GM23248 (cell line): Measurements from ENCODE around the gene CCDC70. TPM values are rescaled to one million over a fixed set of nuclear protein-coding genes. Genes with fewer than 3 reads are reported as not detected.

ENCODE experiments used
- DNase-seq: peaks from one replicate; pipeline ENCODE4 v3.0.0-alpha.2; 2015
- H2AFZ ChIP-seq: fragments of 200-600 bp; sonication (generic); 2 replicates; pipeline ENCODE4 v1.6.1; 2016; ENCODE audit warnings: antibody characterized with exemption
- H3F3A ChIP-seq: fragments of 200-600 bp; sonication (generic); 2 replicates; pipeline ENCODE4 v1.6.1; 2016; ENCODE audit warnings: mild to moderate bottlenecking, antibody characterized with exemption, mixed run types; ENCODE audit not compliant: insufficient read depth
- H3K27ac ChIP-seq: fragments of 200-600 bp; sonication (generic); 2 replicates; pipeline ENCODE4 v1.5.1; 2016; ENCODE audit warnings: mild to moderate bottlenecking
- H3K27me3 ChIP-seq: fragments of 200-600 bp; sonication (generic); replicated peaks from 2 replicates; pipeline ENCODE4 v1.6.1; 2016; ENCODE audit warnings: mild to moderate bottlenecking; ENCODE audit not compliant: insufficient read depth
- H3K36me3 ChIP-seq: fragments of 200-600 bp; sonication (generic); 2 replicates; pipeline ENCODE4 v1.6.1; 2016; ENCODE audit warnings: low read depth, mild to moderate bottlenecking
- H3K4me1 ChIP-seq: fragments of 200-600 bp; sonication (generic); 2 replicates; pipeline ENCODE4 v1.6.1; 2016; ENCODE audit warnings: mild to moderate bottlenecking; ENCODE audit not compliant: insufficient read depth
- H3K4me2 ChIP-seq: fragments of 200-600 bp; sonication (generic); one replicate; pipeline ENCODE4 v1.6.1; 2016; ENCODE audit warnings: mild to moderate bottlenecking; ENCODE audit not compliant: unreplicated experiment
- H3K4me3 ChIP-seq: fragments of 200-600 bp; sonication (generic); 2 replicates; pipeline ENCODE4 v1.5.1; 2016; ENCODE audit warnings: mild to moderate bottlenecking
- H3K79me2 ChIP-seq: fragments of 200-600 bp; sonication (generic); 2 replicates; pipeline ENCODE4 v1.6.1; 2016; ENCODE audit warnings: mild to moderate bottlenecking; ENCODE audit not compliant: insufficient read depth
- H3K9ac ChIP-seq: fragments of 200-600 bp; sonication (generic); 2 replicates; pipeline ENCODE4 v1.6.1; 2016; ENCODE audit warnings: mild to moderate bottlenecking
- H3K9me2 ChIP-seq: fragments of 200-600 bp; sonication (generic); 2 replicates; pipeline ENCODE4 v1.6.1; 2016; ENCODE audit warnings: mixed run types, mild to moderate bottlenecking, moderate library complexity; ENCODE audit not compliant: insufficient read depth
- H3K9me3 ChIP-seq: fragments of 200-600 bp; sonication (generic); one replicate; pipeline ENCODE4 v1.6.1; 2017; ENCODE audit warnings: low read depth
- H4K20me1 ChIP-seq: fragments of 200-600 bp; sonication (generic); 2 replicates; pipeline ENCODE4 v1.6.0; 2016; ENCODE audit not compliant: insufficient read depth
- EZH2 ChIP-seq: fragments of 200-600 bp; sonication (generic); IDR thresholded peaks from 2 replicates; pipeline ENCODE4 v1.6.1; 2018; ENCODE audit warnings: antibody characterized with exemption, mild to moderate bottlenecking; ENCODE audit not compliant: insufficient read depth, poor library complexity, severe bottlenecking
- EZH2phosphoT487 ChIP-seq: fragments of 200-600 bp; sonication (generic); IDR thresholded peaks from 2 replicates; pipeline ENCODE4 v1.6.1; 2018; ENCODE audit warnings: antibody characterized with exemption, moderate library complexity, mild to moderate bottlenecking, low read depth; ENCODE audit not compliant: insufficient read depth
- WGBS, 2 experiments: methylation state at CpG; one replicate each; pipeline ENCODE4 v1.1.6; 2015 to 2017; ENCODE audit warnings: low lambda C conversion rate in 2 of 2, low coverage in 1 of 2; ENCODE audit errors: missing lambda C conversion rate in 2 of 2; 5-methylcytosine and 5-hydroxymethylcytosine counted together
- in situ Hi-C: fragments of 300-500 bp; cut with MboI; formaldehyde crosslinking; loops from 2 replicates; pipeline ENCODE4 v1.15.0; 2020
- polyA plus RNA-seq: library from polyadenylated mRNA; unstranded; fragments of >200 nt; fragmentation: Nextera tagmentation; extraction: Ambion mirVana; gene quantifications from 2 replicates; pipeline ENCODE4 v1.2.1, GENCODE V29; 2016
- total RNA-seq: library from RNA; depleted of rRNA; stranded (reverse); fragments of >200 nt; shearing (Covaris generic); gene quantifications from 2 replicates; pipeline ENCODE4 v1.2.3, GENCODE V29; 2014

The CCDC70 gene
- total and polyA plus RNA-seq, 2 experiments from 2014 or later, result not detected

- Histone ChIP-seq H3K9me2 (no peaks in the 10 kb centered on the region), H3F3A (no peaks in the 10 kb centered on the region), H3K4me2 (no peak overlapping the region), H3K4me3 (no peak overlapping the region), H3K27ac (no peak overlapping the region), H3K36me3 (no peaks in the 10 kb centered on the region), H3K4me1 (no peaks in the 10 kb centered on the region), H3K9ac (no peak overlapping the region), H3K79me2 (no peaks in the 10 kb centered on the region), H4K20me1 (no peaks in the 10 kb centered on the region), H2AFZ (no peak overlapping the region), H3K9me3 (no peaks in the 10 kb centered on the region), H3K27me3 (peaks cover 14% of the 10 kb centered on the region)
- WGBS, 2 experiments, result 44 to 48% methylated on average over 6 of the region's 6 CpGs
- in situ Hi-C loops, result no loop called here
- DNase-seq, result no peak
- TF ChIP-seq EZH2phosphoT487 (no peak), EZH2 (no peak)
These were observed 20.9 kb downstream of the CCDC70 start for GRCh38 chr13:51882570-51883225.

- Histone ChIP-seq H3K4me3 (no peak overlapping the region), H3F3A (no peaks in the 10 kb centered on the region), H3K9me3 (no peaks in the 10 kb centered on the region), H2AFZ (no peak overlapping the region), H3K9ac (no peak overlapping the region), H3K27me3 (peaks cover 14% of the 10 kb centered on the region), H4K20me1 (no peaks in the 10 kb centered on the region), H3K9me2 (no peaks in the 10 kb centered on the region), H3K4me1 (no peaks in the 10 kb centered on the region), H3K4me2 (no peak overlapping the region), H3K79me2 (no peaks in the 10 kb centered on the region), H3K36me3 (no peaks in the 10 kb centered on the region), H3K27ac (no peak overlapping the region)
- TF ChIP-seq EZH2phosphoT487 (no peak), EZH2 (no peak)
- in situ Hi-C loops, result no loop called here
- no peak for DNase-seq
- WGBS, 2 experiments, result 28 to 36% methylated on average over 5 of the region's 5 CpGs
These were observed 21.4 kb downstream of the CCDC70 start for GRCh38 chr13:51883226-51883600.

GRCh38 chr13:51885651-51886050 is 23.9 kb downstream of the CCDC70 start:
- Histone ChIP-seq H3K9me3 (no peaks in the 10 kb centered on the region), H3K4me1 (no peaks in the 10 kb centered on the region), H3F3A (no peaks in the 10 kb centered on the region), H3K79me2 (no peaks in the 10 kb centered on the region), H3K4me2 (no peak overlapping the region), H3K9me2 (no peaks in the 10 kb centered on the region), H3K36me3 (no peaks in the 10 kb centered on the region), H3K9ac (no peak overlapping the region), H3K27me3 (peaks cover 14% of the 10 kb centered on the region), H3K27ac (no peak overlapping the region), H3K4me3 (no peak overlapping the region), H2AFZ (no peak overlapping the region), H4K20me1 (no peaks in the 10 kb centered on the region)
- TF ChIP-seq EZH2 (no peak), EZH2phosphoT487 (no peak)
- 44 to 50% methylated on average over 2 of the region's 2 CpGs for WGBS, 2 experiments
- no peak for DNase-seq
- in situ Hi-C loops, result no loop called here

GRCh38 chr13:51887468-51887867 is 25.7 kb downstream of the CCDC70 start:
- DNase-seq, result no peak
- in situ Hi-C loops, result no loop called here

More at GRCh38 chr13:51887468-51887867, 25.7 kb downstream of the CCDC70 start:
- H3K36me3 ChIP-seq, result no peaks in the 10 kb centered on the region
- WGBS, 2 experiments, result 6 to 18% methylated on average over 2 of the region's 2 CpGs
- H3K4me3 ChIP-seq, result no peak overlapping the region
- no peaks in the 10 kb centered on the region for H3K79me2 ChIP-seq
- H3K27ac ChIP-seq, result no peak overlapping the region
- no peak overlapping the region for H2AFZ ChIP-seq
- peaks cover 21% of the 10 kb centered on the region for H3K27me3 ChIP-seq
- no peaks in the 10 kb centered on the region for H3F3A ChIP-seq
- no peaks in the 10 kb centered on the region for H3K9me2 ChIP-seq
- H3K4me1 ChIP-seq, result no peaks in the 10 kb centered on the region
- no peaks in the 10 kb centered on the region for H3K9me3 ChIP-seq
- no peak overlapping the region for H3K9ac ChIP-seq
- H4K20me1 ChIP-seq, result no peaks in the 10 kb centered on the region
- no peak overlapping the region for H3K4me2 ChIP-seq
- no peak for TF ChIP-seq EZH2
- no peak for TF ChIP-seq EZH2phosphoT487
